ENCODE results near the gene LTV1. TPM values are rescaled to one million over a fixed set of nuclear protein-coding genes. Genes with fewer than 3 reads are reported as not detected.

Gene LTV1
- total and polyA plus RNA-seq, 12 donors: 6.1 to 61.1 (median 18.6) TPM

- Histone ChIP-seq H3K36me3 (replicated peaks in 1 of 2) (no peaks in the 10 kb centered on the region), H3K27me3 (no peaks in the 10 kb centered on the region), H3K4me1 (replicated peaks in 1 of 2) (peaks cover 0 to 4% of the 10 kb centered on the region in 2 donors), H3K4me3 (no peak overlapping the region), H3K27ac (no peak overlapping the region), H3K9me3 (replicated peaks in 1 of 3) (no peaks in the 10 kb centered on the region)
- DNase-seq: no peak
- WGBS, 4 donors: 64 to 84% (median 79%) methylated on average over 2 of the region's 2 CpGs
- TF ChIP-seq POLR2A (IDR thresholded peaks at IDR 0.05): no peak
- TF ChIP-seq CTCF (IDR thresholded peaks at IDR 0.05): no peak
- intact Hi-C loops (cut with DNase I): no loop called here
Measured at GRCh38 chr6:143900358-143900757, 57.2 kb downstream of the LTV1 start.

- intact Hi-C loops (cut with DNase I): no loop called here
- 49 to 60% (median 53%) methylated on average over 6 of the region's 6 CpGs for WGBS, 4 donors
- Histone ChIP-seq H3K36me3 (replicated peaks in 1 of 2) (no peaks in the 10 kb centered on the region), H3K4me1 (replicated peaks in 1 of 2) (peaks cover 0 to 4% of the 10 kb centered on the region in 2 donors), H3K4me3 (no peak overlapping the region), H3K27ac (peak overlapping the region in 1 of 5 donors; percentile 59), H3K27me3 (no peaks in the 10 kb centered on the region), H3K9me3 (replicated peaks in 1 of 3) (no peaks in the 10 kb centered on the region)
- TF ChIP-seq CTCF (IDR thresholded peaks at IDR 0.05): no peak
- TF ChIP-seq POLR2A (IDR thresholded peaks at IDR 0.05): no peak
- peak in 6 of 7 donors; percentile 11 to 55 (median 22) for DNase-seq
Measured at GRCh38 chr6:143901885-143902750, 59.0 kb downstream of the LTV1 start.

- TF ChIP-seq POLR2A (IDR thresholded peaks at IDR 0.05) (no peak), CTCF (IDR thresholded peaks at IDR 0.05) (no peak)
- WGBS, 4 donors: 58 to 82% (median 70%) methylated on average over 2 of the region's 2 CpGs
- Histone ChIP-seq H3K27ac (no peak overlapping the region), H3K9me3 (replicated peaks in 1 of 3) (no peaks in the 10 kb centered on the region), H3K27me3 (no peaks in the 10 kb centered on the region), H3K4me3 (no peak overlapping the region), H3K36me3 (replicated peaks in 1 of 2) (no peaks in the 10 kb centered on the region), H3K4me1 (replicated peaks in 1 of 2) (peaks cover 0 to 4% of the 10 kb centered on the region in 2 donors)
- DNase-seq: no peak
- intact Hi-C loops (cut with DNase I): no loop called here
Measured at GRCh38 chr6:143902827-143903226, 59.7 kb downstream of the LTV1 start.

GRCh38 chr6:143911028-143911427 is 67.9 kb downstream of the LTV1 start:
- Histone ChIP-seq H3K4me3 (no peak overlapping the region), H3K27ac (no peak overlapping the region), H3K36me3 (replicated peaks in 1 of 2) (no peaks in the 10 kb centered on the region), H3K4me1 (replicated peaks in 1 of 2) (no peaks in the 10 kb centered on the region), H3K9me3 (replicated peaks in 1 of 3) (no peaks in the 10 kb centered on the region), H3K27me3 (no peaks in the 10 kb centered on the region)
- no peak for DNase-seq
- 94 to 100% (median 97%) methylated on average over 1 of the region's 1 CpG for WGBS, 4 donors
- TF ChIP-seq POLR2A (IDR thresholded peaks at IDR 0.05) (no peak), CTCF (IDR thresholded peaks at IDR 0.05) (no peak)
- intact Hi-C loops (cut with DNase I): no loop called here
